Activated CD8-positive, alpha-beta memory T cell treated with anti-CD3 and anti-CD28 coated beads for 4 hours (primary cell): ENCODE results near the gene ZNF280D.

ENCODE experiments used
- DNase-seq, 2 donors: peaks; one replicate each; pipeline ENCODE4 v3.0.0-alpha.2; 2020; ENCODE audit warnings: low read depth in 2 of 2

The ZNF280D gene

GRCh38 chr15:56752986-56753385 is 19.7 kb upstream of the ZNF280D start:
- no peak for DNase-seq

DNA sequence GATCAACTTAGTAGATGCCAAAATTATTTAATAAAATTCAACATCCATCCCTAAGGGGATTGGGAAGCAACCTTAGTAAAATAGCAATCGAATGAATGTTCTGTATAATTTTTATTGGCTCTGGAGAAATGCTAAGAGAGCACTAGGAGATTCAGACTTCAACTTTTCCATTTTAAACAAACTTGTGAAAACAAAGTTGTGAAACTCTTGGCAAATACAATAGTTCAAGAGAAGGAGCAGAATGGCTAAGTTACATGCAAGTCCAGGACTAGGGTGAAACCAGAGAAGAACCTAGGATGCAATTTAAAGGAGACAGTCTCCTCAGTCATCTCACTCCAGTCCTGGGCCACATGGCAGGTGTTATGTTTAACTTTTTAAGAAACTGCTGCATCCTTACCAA is 16.7 kb upstream of the ZNF280D start:
- no peak for DNase-seq

GRCh38 chr15:56744701-56745683 is 11.7 kb upstream of the ZNF280D start:
- DNase-seq = no peak

- DNase-seq = no peak
Measured at GRCh38 chr15:56741541-56741940, 8.2 kb upstream of the ZNF280D start.

DNA sequence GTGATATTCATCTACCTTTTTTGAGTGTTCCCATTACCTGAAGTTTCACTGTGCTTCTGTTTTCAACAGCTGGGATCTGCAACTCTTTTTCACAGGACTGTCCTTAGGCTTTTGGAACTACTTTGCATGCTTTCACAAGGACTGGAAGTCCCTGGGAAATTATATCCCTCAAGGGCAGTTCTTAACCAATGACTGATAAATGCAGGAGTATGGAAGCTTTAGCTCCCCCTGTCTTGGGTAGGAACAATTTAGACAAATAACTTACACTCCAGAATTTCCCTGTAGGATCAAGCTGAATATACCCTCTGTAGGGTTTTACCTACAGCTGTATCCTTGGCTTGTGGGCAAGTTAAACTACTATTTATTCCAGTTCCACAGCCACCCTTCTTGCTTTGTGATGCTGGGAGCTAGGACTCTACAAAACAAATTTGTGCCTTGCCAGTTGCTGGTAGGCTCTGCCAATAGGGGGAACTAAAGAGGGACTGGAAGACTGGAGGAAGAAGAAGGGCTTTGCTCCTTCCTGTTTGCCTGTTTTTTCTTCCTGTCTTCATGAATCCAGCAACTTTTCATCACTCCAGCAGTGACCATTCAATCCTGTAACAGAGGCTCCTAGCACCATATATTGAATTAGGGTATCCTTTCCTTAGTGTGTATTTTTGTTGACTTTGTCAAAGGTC is 6.8 kb upstream of the ZNF280D start:
- no peak for DNase-seq

GRCh38 chr15:56739474-56739873 is 6.2 kb upstream of the ZNF280D start:
- no peak for DNase-seq

DNA sequence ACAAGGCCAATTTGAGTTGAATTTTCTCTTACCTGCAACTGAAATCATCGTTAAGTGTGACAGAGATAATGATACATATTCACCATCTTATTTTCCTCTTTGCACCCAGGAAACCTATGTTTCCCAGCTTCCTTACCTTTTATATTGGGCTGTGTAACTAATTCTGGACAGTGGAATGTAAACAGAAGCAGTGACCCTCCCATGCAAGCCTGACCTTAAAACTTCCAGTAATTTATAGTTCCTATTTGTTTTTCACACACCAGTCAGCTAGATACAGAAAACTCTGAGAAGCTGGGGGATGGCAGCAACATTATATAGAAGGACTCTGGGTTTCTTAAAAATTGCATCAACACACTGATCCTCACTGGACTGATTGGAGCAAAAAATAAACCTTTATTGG is 4.5 kb upstream of the ZNF280D start:
- DNase-seq = no peak

- DNase-seq = no peak
Measured at GRCh38 chr15:56736881-56737707, 3.8 kb upstream of the ZNF280D start.

- DNase-seq = no peak
Measured at GRCh38 chr15:56736308-56736707, 3.0 kb upstream of the ZNF280D start.

GRCh38 chr15:56735589-56735988 is 2.3 kb upstream of the ZNF280D start:
- no peak for DNase-seq

DNA sequence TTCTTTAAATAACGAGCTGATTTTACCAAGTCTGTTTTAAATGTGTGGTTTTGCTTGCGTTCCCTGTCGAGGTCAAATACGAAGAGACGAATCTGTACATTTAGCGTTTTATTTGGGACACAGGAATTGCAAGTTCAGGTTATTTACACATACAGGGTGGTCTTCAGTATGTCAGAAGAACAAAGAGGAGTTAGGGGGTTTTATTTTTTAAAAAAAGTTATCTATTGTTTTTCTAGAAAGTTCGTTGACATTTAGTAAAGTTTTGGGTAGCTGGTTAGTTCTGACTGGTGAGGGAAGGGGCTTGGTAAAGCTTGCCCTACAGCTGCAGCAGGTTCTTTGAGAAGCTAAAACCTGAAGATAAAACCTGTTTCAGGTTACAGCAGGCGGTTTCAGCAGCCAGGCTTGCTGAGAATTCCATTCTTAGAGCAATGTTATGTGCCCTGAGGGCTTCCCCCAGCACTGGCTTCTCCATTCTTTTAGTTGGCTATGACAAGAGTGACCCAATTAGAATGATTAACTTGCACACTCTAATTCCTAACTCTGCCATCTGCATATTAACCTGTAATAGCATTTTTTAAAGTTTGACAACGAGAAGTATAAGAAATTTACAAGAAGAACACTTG is 815 bp upstream of the ZNF280D start:
- no peak for DNase-seq

DNA sequence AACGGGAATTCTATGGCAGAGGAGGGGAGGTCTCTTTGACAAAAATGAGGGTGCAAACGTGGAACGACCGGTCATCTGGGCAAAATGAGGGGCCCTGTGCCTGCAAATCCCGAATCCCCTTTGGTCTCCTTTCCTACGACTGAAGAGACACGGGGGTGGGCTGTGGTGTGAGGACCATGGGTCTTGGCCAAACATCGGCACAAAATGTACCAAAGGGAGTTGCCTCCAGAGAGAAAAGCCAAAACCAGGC is 498 bp downstream of the ZNF280D start:
- no peak for DNase-seq

DNA sequence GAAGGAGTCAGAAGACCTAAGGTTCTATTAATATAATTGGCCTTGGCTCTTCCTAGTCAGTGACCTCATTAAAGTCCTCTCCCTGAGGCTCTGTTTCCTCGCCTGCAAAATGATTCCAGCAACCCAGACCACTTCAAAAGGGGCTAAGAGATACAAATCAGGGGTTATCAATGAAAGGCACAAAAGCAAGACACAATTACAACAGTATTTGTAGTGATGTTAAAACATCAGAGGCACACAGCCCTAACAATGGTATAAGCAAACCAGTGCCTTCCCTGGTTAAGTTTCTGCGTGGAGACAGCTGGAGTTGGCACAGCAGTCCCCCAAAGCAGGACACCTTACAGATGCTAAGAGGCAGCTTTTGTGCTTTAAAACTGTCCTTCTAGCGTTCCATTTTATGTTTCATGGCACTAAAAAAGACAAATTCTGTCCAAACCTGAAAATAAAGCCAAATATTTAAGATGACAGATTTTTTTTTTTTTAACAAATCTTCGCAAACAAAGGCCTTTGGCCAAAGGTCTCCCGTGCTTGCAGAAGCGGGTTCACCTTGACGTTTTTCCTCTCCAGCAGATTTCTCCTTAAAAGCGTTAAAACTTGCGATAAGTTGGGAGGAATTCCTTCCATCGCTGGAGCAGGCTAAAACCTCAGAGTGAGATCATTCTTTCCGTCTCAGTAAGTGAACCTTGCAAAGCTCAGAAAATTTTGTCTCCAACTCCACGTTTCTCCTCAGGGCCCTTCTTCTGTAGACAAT is 999 bp downstream of the ZNF280D start:
- no peak for DNase-seq

DNA sequence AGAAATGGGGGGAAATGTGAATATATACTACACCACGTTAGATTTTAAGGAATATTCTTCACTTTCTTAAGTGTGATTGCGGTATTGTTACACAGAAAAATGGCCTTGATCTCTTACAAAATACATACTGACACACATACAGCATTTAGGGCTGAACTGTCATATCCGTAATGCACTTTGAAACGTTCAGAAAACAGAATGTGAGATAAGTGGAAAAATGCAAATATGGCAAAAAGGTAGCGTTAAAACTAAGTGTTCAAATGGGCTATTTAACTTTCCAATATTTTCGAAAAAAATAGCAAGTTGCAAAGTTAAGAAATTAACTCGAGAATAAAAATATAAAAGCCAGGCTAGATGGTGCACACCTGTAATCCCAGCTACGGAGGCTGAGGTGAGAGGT is 1.8 kb downstream of the ZNF280D start:
- no peak for DNase-seq

GRCh38 chr15:56729561-56729960 is 3.7 kb downstream of the ZNF280D start:
- DNase-seq = no peak

DNA sequence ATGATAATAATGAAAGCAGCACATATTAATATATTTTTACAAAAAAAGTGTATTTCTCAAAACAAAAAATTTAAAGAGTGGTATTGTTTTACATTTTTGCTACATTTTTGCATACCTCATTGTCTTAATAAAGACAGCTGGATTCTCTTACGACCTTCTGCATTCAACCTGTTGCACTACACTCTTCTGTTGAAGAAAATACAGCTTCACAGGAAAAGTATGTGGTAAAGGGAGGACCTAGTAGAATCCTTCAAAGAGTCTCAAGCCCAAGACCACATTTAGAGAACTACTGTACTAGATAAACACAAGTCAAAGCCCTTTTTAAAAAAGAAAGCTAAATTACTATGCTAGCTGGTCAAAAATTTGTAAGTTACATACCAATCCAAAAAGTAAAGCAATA is 7.9 kb downstream of the ZNF280D start:
- DNase-seq = no peak

DNA sequence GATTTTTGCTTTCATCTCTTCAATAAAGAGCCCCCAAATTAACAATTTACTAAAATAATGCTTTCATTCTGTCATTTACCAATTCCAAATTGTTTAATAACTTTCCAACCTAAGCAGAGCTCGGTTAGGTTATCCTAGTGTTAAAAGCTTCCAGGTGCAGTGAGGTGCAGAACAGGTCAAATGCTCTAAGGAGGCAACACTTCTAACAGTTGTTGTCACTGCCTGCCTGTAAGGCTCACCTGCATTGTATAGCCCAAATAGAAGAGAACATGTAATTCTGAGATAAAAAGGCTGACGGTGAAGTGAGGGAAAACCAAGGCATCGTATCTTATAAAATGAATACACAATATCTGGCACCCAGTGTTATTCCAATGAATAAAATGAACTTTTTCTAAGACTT is 9.1 kb downstream of the ZNF280D start:
- no peak for DNase-seq

- DNase-seq = no peak
Measured at GRCh38 chr15:56723787-56724186, 9.5 kb downstream of the ZNF280D start.

GRCh38 chr15:56719774-56720555 is 13.3 kb downstream of the ZNF280D start:
- no peak for DNase-seq

GRCh38 chr15:56719021-56719612 is 14.2 kb downstream of the ZNF280D start:
- DNase-seq = no peak
